PC-3 (cell line): ENCODE results near the gene CCNL2.

Experiments
- CTCF ChIP-seq: fragments of 300-600 bp; sonication (generic); conservative IDR thresholded peaks from 2 replicates; pipeline ENCODE4 v1.5.1; 2017; ENCODE audit warnings: antibody characterized with exemption, low read depth, mild to moderate bottlenecking, low read length
- EZH2phosphoT487 ChIP-seq: fragments of 300-600 bp; sonication (generic); IDR thresholded peaks from 2 replicates; pipeline ENCODE4 v1.6.1; 2018; ENCODE audit warnings: mild to moderate bottlenecking, antibody characterized with exemption, low read length, borderline replicate concordance

- TF ChIP-seq EZH2phosphoT487 (no peak), CTCF (no peak)
These were observed 53.2 kb downstream of the CCNL2 start for GRCh38 chr1:1345860-1346500.
